HCT116 (cell line): ENCODE measurements around the gene GIPR.
"Not testable (repeated sequence)": the region's sequence is repeated elsewhere in the genome, so short reads cannot be mapped to it uniquely, and the experiment has no call there.

Experiments
- CTCF ChIP-seq, 3 experiments: fragments of 200-600 bp in 1 of 3; sonication (generic) in 1 of 3; IDR thresholded peaks in 2 of 3; conservative IDR thresholded peaks in 1 of 3; 2 replicates each; pipeline ENCODE4 v1.5.1; 2012 to 2017; ENCODE audit warnings: low read depth in 2 of 3, low read length in 2 of 3, antibody characterized with exemption in 1 of 3, borderline replicate concordance in 1 of 3, control low read depth in 1 of 3, mild to moderate bottlenecking in 1 of 3, mixed read lengths in 1 of 3, mixed run types in 1 of 3, moderate library complexity in 1 of 3; ENCODE audit not compliant: insufficient read depth in 1 of 3
- EZH2 ChIP-seq: fragments of 200-600 bp; sonication (generic); IDR thresholded peaks from 2 replicates; pipeline ENCODE4 v1.6.1; 2017; ENCODE audit warnings: antibody characterized with exemption, mixed run types
- MAX ChIP-seq: IDR thresholded peaks from 2 replicates; pipeline ENCODE4 v1.6.1; 2012
- POLR2A ChIP-seq: IDR thresholded peaks from 2 replicates; pipeline ENCODE4 v1.7.0; 2011; ENCODE audit warnings: borderline replicate concordance; ENCODE audit not compliant: insufficient read depth, insufficient read length; ENCODE audit errors: extremely low read depth
- POLR2AphosphoS5 ChIP-seq: IDR thresholded peaks from 2 replicates; pipeline ENCODE4 v1.6.1; 2011; ENCODE audit warnings: mild to moderate bottlenecking, low read depth, low read length, moderate library complexity
- RAD21 ChIP-seq: IDR thresholded peaks from 2 replicates; pipeline ENCODE4 v1.6.1; 2012; ENCODE audit warnings: low read depth, mild to moderate bottlenecking
- SRF ChIP-seq: IDR thresholded peaks from 2 replicates; pipeline ENCODE4 v1.6.1; 2012; ENCODE audit warnings: low read depth
- ZBTB33 ChIP-seq: IDR thresholded peaks from 2 replicates; pipeline ENCODE4 v1.6.1; 2011; ENCODE audit warnings: mild to moderate bottlenecking, low read length, moderate library complexity; ENCODE audit not compliant: insufficient replicate concordance; ENCODE audit errors: extremely low read depth
- ZNF274 ChIP-seq: fragments of 200-500 bp; sonication (Bioruptor generic); IDR thresholded peaks from 2 replicates; pipeline ENCODE4 v1.6.1; 2014; ENCODE audit warnings: mild to moderate bottlenecking, low read depth, low read length, inconsistent platforms

DNA sequence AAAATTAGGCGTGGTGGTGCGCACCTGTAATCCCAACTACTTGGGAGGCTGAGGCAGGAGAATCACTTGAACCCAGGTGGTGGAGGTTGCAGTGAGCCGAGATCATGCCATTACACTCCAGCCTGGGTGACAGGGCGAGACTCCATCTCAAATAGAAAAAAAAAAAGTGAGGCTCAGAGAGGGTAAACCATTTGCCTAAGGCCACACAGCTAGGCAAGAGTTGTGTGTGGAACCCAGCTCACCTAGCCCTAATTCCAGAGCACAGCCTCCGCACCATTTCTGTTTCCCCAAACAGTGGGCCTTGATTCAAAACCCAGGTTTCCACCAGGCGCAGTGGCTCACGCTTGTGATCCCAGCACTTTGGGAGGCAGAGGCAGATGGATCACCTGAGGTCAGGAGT is 39.8 kb upstream of the GIPR start:
- not testable (repeated sequence) for TF ChIP-seq SRF; POLR2AphosphoS5; EZH2; CTCF (IDR thresholded peaks at IDR 0.05 in 2 of 3, conservative IDR thresholded peaks at IDR 0.05 in 1 of 3; ENCODE audit: borderline replicate concordance in 1 of 3, insufficient read depth in 1 of 3, low read depth in 2 of 3, low read length in 2 of 3); ZNF274; RAD21; POLR2A; ZBTB33; MAX
